Vagina (tissue), 2 donors: ENCODE data around the gene USP6NL. TPM values are rescaled to one million over a fixed set of nuclear protein-coding genes. Genes with fewer than 3 reads are reported as not detected.

ENCODE experiments used
- DNase-seq, 2 donors: peaks; one replicate each; pipeline ENCODE4 v3.0.0-alpha.2; 2017; ENCODE audit errors: extremely low spot score in 2 of 2
- H3K27ac ChIP-seq: fragments of 200-600 bp; sonication (generic); one replicate; pipeline ENCODE4 v1.5.1; 2019
- H3K27me3 ChIP-seq: fragments of 200-600 bp; sonication (generic); one replicate; pipeline ENCODE4 v1.5.1; 2019
- H3K36me3 ChIP-seq, 2 donors: fragments of 200-600 bp; sonication (generic); one replicate each; pipeline ENCODE4 v1.5.1; 2017 to 2019
- H3K4me1 ChIP-seq: fragments of 200-600 bp; sonication (generic); one replicate; pipeline ENCODE4 v1.5.1; 2019
- H3K4me3 ChIP-seq, 2 donors: fragments of 200-600 bp; sonication (generic); 1 replicate in 1 of 2; 2 replicates in 1 of 2; pipeline ENCODE4 v1.5.1; 2016 to 2019
- H3K9me3 ChIP-seq: fragments of 200-600 bp; sonication (generic); one replicate; pipeline ENCODE4 v1.5.1; 2019
- POLR2A ChIP-seq, 2 donors: fragments of 450-650 bp; IDR thresholded peaks; one replicate each; pipeline ENCODE4 v1.6.1; 2017; ENCODE audit warnings: antibody characterized with exemption in 2 of 2, mild to moderate bottlenecking in 2 of 2, moderate library complexity in 2 of 2
- POLR2AphosphoS5 ChIP-seq, 2 donors: sonication (generic); formaldehyde crosslinking; IDR thresholded peaks; one replicate each; pipeline ENCODE4 v1.9.0; 2017; ENCODE audit warnings: antibody characterized with exemption in 2 of 2, mild to moderate bottlenecking in 2 of 2, low read depth in 1 of 2; ENCODE audit not compliant: insufficient read depth in 1 of 2
- intact Hi-C: fragments of 100-400 bp; cut with DNase I; formaldehyde crosslinking; loops from one replicate; pipeline ENCODE4 v1.15.1; 2023
- total RNA-seq: library from RNA; depleted of rRNA; stranded (reverse); fragments of >200 nt; gene quantifications from one replicate; pipeline ENCODE4 v1.2.3, GENCODE V29; 2016
- TF ChIP-seq, protein P1 (sequence below), 3 experiments: fragments of 450-650 bp in 2 of 3; fragments of 200-600 bp in 1 of 3; sonication (generic) in 1 of 3; IDR thresholded peaks; one replicate each; pipeline ENCODE4 v1.5.1; 2017 to 2019; ENCODE audit warnings: antibody characterized with exemption in 3 of 3, mild to moderate bottlenecking in 2 of 3, moderate library complexity in 2 of 3

Gene USP6NL
- total RNA-seq, 1 donor from 2014 or later: 23.3 TPM

DNA sequence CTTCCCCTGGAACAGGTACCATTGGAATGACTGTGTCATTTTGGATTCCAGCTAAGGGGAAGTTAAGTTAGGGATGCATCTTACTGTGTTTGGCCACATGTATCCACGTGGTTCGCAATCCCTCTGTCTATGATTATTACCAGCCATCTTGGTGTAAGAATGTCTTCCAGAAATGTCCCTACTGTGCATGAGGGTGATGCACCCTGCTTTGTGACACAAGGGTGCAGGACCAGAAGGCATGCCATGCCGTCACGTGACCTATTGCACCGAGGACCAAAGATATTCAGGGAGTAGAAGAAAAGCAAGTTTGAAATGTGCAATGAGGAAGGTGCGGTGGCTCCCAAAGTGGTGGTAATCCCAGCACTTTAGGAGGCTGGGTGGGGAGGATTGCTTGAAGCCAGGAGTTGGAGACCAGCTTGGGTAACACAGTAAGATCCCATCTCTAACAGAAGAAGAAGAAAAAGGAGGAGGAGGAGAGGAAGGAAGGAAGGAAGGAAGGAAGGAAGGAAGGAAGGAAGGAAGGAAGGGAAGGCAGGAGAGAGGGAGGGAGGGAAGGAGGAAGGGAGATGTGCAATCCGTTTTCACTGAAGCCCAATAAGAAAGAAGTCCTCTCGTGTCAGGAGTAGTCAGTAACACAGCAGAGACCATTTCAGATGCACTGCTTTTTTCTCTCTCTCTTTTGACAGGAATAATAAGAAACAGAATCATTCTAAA, 42.5 kb upstream of the USP6NL start:
- H3K27ac ChIP-seq: no peak overlapping the region
- TF ChIP-seq POLR2AphosphoS5 (IDR thresholded peaks at IDR 0.05; ENCODE audit: insufficient read depth in 1 of 2, low read depth in 1 of 2): no peak
- TF ChIP-seq POLR2A (IDR thresholded peaks at IDR 0.05): no peak
- TF ChIP-seq, protein P1, sequence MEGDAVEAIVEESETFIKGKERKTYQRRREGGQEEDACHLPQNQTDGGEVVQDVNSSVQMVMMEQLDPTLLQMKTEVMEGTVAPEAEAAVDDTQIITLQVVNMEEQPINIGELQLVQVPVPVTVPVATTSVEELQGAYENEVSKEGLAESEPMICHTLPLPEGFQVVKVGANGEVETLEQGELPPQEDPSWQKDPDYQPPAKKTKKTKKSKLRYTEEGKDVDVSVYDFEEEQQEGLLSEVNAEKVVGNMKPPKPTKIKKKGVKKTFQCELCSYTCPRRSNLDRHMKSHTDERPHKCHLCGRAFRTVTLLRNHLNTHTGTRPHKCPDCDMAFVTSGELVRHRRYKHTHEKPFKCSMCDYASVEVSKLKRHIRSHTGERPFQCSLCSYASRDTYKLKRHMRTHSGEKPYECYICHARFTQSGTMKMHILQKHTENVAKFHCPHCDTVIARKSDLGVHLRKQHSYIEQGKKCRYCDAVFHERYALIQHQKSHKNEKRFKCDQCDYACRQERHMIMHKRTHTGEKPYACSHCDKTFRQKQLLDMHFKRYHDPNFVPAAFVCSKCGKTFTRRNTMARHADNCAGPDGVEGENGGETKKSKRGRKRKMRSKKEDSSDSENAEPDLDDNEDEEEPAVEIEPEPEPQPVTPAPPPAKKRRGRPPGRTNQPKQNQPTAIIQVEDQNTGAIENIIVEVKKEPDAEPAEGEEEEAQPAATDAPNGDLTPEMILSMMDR (IDR thresholded peaks at IDR 0.05): no peak
- no peaks in the 10 kb centered on the region for H3K9me3 ChIP-seq
- H3K4me3 ChIP-seq: no peak overlapping the region
- peak in 1 of 2 donors; percentile 62 for DNase-seq
- no peaks in the 10 kb centered on the region for H3K27me3 ChIP-seq
- no peaks in the 10 kb centered on the region for H3K36me3 ChIP-seq
- intact Hi-C loops: no loop called here
- no peaks in the 10 kb centered on the region for H3K4me1 ChIP-seq

DNA sequence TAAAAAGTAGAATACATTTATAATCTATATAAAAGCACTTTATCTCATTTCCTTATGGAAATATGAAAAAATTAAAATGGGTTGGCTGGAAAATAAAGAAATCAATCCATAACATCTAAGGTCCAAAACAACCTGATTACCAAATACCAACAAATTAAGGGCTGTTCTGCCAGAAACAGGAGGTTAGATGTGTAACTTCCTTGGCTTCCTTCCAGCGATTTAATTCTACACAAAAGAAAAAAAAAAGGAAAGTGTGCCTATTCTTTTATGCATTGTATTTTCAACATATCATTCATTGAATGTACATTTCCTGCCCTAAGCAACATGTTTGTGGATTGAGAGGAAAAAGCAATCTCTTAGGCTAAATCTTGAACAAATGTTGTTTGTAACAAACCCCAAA, 36.2 kb upstream of the USP6NL start:
- Histone ChIP-seq H3K9me3 (no peaks in the 10 kb centered on the region), H3K36me3 (no peaks in the 10 kb centered on the region), H3K27me3 (no peaks in the 10 kb centered on the region), H3K27ac (no peak overlapping the region), H3K4me3 (no peak overlapping the region), H3K4me1 (no peaks in the 10 kb centered on the region)
- intact Hi-C loops: no loop called here
- TF ChIP-seq, protein P1 (IDR thresholded peaks at IDR 0.05): no peak
- no peak for DNase-seq

DNA sequence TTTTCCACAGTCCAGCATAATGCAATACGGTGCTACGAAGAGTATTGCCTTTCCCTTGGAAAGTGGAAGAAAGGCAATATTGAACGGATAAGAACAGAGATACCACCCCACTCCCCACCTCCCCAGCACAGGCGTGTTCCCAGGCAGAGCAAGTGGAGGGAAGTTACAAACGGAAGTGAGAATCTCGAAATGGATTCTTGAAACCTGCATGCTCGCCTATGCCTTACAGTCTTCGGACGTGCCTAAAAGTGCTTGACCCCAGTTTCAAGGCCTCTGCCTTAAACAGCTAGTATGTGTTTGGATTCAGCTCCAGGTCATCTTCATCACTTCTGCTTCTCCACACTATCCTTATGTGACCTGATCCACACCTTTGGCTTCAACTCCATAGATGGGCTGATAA, 35.0 kb upstream of the USP6NL start:
- intact Hi-C loops: no loop called here
- H3K27ac ChIP-seq: no peak overlapping the region
- no peaks in the 10 kb centered on the region for H3K27me3 ChIP-seq

DNA sequence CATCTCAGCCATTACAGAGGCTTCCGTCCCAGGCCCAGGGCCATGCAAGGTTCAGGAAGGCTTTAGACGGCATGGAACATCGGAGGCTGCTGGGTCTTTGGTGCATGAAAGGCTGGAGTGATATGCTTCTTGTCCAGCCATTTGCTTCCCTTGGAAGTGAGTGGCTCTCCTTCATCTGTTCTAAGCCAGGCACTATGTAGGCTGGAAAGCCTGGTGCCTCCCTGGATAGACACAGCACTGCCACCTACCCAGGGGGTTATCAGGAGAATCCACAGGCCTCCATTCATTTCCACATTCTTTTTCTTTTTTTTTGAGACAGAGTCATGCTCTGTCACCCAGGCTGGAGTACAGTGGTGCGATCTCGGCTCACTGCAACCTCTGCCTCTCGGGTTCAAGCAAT, 31.6 kb upstream of the USP6NL start:
- Histone ChIP-seq H3K4me1 (no peaks in the 10 kb centered on the region), H3K27me3 (no peaks in the 10 kb centered on the region), H3K9me3 (no peaks in the 10 kb centered on the region), H3K36me3 (no peaks in the 10 kb centered on the region), H3K4me3 (no peak overlapping the region), H3K27ac (no peak overlapping the region)
- intact Hi-C loops: no loop called here
- TF ChIP-seq, protein P1 (IDR thresholded peaks at IDR 0.05): no peak
- TF ChIP-seq POLR2AphosphoS5 (IDR thresholded peaks at IDR 0.05; ENCODE audit: insufficient read depth in 1 of 2, low read depth in 1 of 2): no peak
- no peak for TF ChIP-seq POLR2A (IDR thresholded peaks at IDR 0.05)
- peak in 1 of 2 donors; percentile 52 for DNase-seq

More for the DNA sequence above, 35.0 kb upstream of the USP6NL start:
- H3K9me3 ChIP-seq: no peaks in the 10 kb centered on the region
- H3K36me3 ChIP-seq: no peaks in the 10 kb centered on the region
- TF ChIP-seq, protein P1 (IDR thresholded peaks at IDR 0.05): no peak
- TF ChIP-seq POLR2AphosphoS5 (IDR thresholded peaks at IDR 0.05; ENCODE audit: insufficient read depth in 1 of 2, low read depth in 1 of 2) (no peak), POLR2A (IDR thresholded peaks at IDR 0.05) (no peak)
- no peak overlapping the region for H3K4me3 ChIP-seq
- DNase-seq: no peak
- H3K4me1 ChIP-seq: no peaks in the 10 kb centered on the region

DNA sequence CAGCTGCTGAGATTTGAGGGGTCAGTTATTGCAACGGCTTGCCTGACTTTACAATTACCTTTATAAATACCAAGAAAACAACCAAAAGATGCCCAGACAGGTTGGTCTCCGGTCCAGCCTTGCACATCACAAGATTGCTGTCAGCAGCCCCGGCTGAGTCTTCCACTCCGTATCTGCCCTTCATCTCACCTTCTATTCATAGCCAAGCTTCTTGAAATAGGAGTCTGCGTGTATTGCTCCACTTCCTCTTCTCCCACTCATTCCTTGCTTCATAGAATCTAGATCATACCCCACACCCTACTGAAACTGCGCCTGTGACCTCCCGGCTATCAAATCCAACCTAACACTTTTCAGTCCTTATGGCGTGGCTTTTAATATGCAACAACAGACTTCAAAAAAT, 31.1 kb upstream of the USP6NL start:
- DNase-seq: peak in 1 of 2 donors; percentile 40
- no peaks in the 10 kb centered on the region for H3K9me3 ChIP-seq
- TF ChIP-seq, protein P1 (IDR thresholded peaks at IDR 0.05): no peak
- TF ChIP-seq POLR2A (IDR thresholded peaks at IDR 0.05): no peak
- no peak for TF ChIP-seq POLR2AphosphoS5 (IDR thresholded peaks at IDR 0.05; ENCODE audit: insufficient read depth in 1 of 2, low read depth in 1 of 2)
- no peaks in the 10 kb centered on the region for H3K36me3 ChIP-seq
- H3K4me1 ChIP-seq: no peaks in the 10 kb centered on the region
- H3K4me3 ChIP-seq: no peak overlapping the region
- no peaks in the 10 kb centered on the region for H3K27me3 ChIP-seq
- H3K27ac ChIP-seq: no peak overlapping the region
- intact Hi-C loops: no loop called here
